ENCODE data around the gene MRPS14.

- TF ChIP-seq CTCF (IDR thresholded peaks at IDR 0.05) (no peak), POLR2AphosphoS5 (IDR thresholded peaks at IDR 0.05; ENCODE audit: insufficient read depth in 1 of 2, low read depth in 1 of 2) (no peak), POLR2A (IDR thresholded peaks at IDR 0.05) (no peak)
Measured at GRCh38 chr1:175015243-175015642, 8.0 kb downstream of the MRPS14 start.
